ENCODE measurements around the gene FIG4.
A peak's percentile ranks its signal among the peaks of the same experiment; 100 is the strongest.

The FIG4 gene

GRCh38 chr6:109781001-109781400 lies 89.9 kb downstream of the FIG4 start:
- TF ChIP-seq CTCF (conservative IDR thresholded peaks at IDR 0.05; ENCODE audit: low read depth, low read length) = no peak
- no peak for DNase-seq (ENCODE audit: low read depth)
- H3K4me3 ChIP-seq (ENCODE audit: low read depth, low read length) = no peak overlapping the region

- DNase-seq (ENCODE audit: low read depth) = peak; percentile 34
- H3K4me3 ChIP-seq (ENCODE audit: low read depth, low read length) = no peak overlapping the region
- no peak for TF ChIP-seq CTCF (conservative IDR thresholded peaks at IDR 0.05; ENCODE audit: low read depth, low read length)
These were observed 91.4 kb downstream of the FIG4 start for GRCh38 chr6:109782491-109782999.

GRCh38 chr6:109783250-109783986 lies 92.3 kb downstream of the FIG4 start:
- H3K4me3 ChIP-seq (ENCODE audit: low read depth, low read length) = no peak overlapping the region
- TF ChIP-seq CTCF (conservative IDR thresholded peaks at IDR 0.05; ENCODE audit: low read depth, low read length) = peak; percentile 77
- peak; percentile 73 for DNase-seq (ENCODE audit: low read depth)

GRCh38 chr6:109787312-109787711 lies 96.2 kb downstream of the FIG4 start:
- no peak for TF ChIP-seq CTCF (conservative IDR thresholded peaks at IDR 0.05; ENCODE audit: low read depth, low read length)
- no peak for DNase-seq (ENCODE audit: low read depth)
- no peak overlapping the region for H3K4me3 ChIP-seq (ENCODE audit: low read depth, low read length)

GRCh38 chr6:109788687-109789086 lies 97.6 kb downstream of the FIG4 start:
- H3K4me3 ChIP-seq (ENCODE audit: low read depth, low read length) = no peak overlapping the region
- DNase-seq (ENCODE audit: low read depth) = no peak
- no peak for TF ChIP-seq CTCF (conservative IDR thresholded peaks at IDR 0.05; ENCODE audit: low read depth, low read length)

- DNase-seq (ENCODE audit: low read depth) = peak; percentile 62
- H3K4me3 ChIP-seq (ENCODE audit: low read depth, low read length) = no peak overlapping the region
- TF ChIP-seq CTCF (conservative IDR thresholded peaks at IDR 0.05; ENCODE audit: low read depth, low read length) = no peak
These were observed 99.0 kb downstream of the FIG4 start for GRCh38 chr6:109790131-109790530.

- no peak for DNase-seq (ENCODE audit: low read depth)
- H3K4me3 ChIP-seq (ENCODE audit: low read depth, low read length) = no peak overlapping the region
- TF ChIP-seq CTCF (conservative IDR thresholded peaks at IDR 0.05; ENCODE audit: low read depth, low read length) = no peak
These were observed 100.2 kb downstream of the FIG4 start for GRCh38 chr6:109791301-109791700.

Measured in choroid plexus epithelial cell (primary cell).